Stimulated activated CD8-positive, alpha-beta memory T cell treated with anti-CD3 and anti-CD28 coated beads, Interleukin-4, amount 100 ng/mL, for 48 hours (primary cell): ENCODE results near the gene CDH6.

Experiments used
- DNase-seq: peaks from one replicate; pipeline ENCODE4 v3.0.0-alpha.2; 2020

Gene CDH6

GRCh38 chr5:31204958-31205357, 11.5 kb downstream of the CDH6 start:
- DNase-seq, result no peak

- DNase-seq, result no peak
Measured at GRCh38 chr5:31208043-31208442, 14.6 kb downstream of the CDH6 start.

DNA sequence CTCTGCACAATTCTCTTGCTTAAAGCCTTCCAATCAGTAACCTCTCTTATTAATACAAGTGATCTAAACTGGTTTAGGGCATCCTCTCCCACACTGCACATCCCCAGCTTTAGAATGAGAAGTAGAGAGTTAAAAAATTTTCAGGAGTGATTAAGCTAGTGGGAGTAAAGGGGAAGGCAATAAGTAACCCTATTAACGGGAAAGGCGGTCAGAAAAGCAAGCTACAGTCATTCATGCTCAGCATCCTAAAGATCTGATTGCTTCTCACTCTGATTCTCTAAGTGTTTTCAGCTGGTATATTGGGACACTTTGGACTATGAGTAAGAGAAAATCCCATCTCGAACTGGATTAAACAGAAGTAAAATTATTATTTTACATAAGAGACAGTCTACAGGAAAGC, 15.8 kb downstream of the CDH6 start:
- no peak for DNase-seq

DNA sequence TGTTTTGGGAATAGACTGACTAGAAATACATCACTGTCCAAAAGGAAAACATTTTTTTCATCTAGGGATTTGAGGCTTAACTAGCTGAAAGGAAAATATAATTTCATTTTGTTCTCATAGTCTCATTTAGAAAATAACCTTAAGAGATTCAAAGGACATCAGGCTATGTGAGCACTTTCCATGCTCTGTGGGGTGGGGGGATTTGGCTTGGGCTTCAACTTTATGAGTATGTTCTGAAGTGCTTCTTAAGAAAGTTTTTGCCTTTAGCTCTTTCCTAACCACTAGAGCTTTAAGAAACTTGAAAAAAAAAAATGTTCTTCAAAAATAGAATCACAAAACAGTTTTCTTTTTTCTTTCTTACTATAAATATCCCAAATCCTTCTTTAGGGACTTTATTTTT, 17.6 kb downstream of the CDH6 start:
- DNase-seq, result no peak

DNA sequence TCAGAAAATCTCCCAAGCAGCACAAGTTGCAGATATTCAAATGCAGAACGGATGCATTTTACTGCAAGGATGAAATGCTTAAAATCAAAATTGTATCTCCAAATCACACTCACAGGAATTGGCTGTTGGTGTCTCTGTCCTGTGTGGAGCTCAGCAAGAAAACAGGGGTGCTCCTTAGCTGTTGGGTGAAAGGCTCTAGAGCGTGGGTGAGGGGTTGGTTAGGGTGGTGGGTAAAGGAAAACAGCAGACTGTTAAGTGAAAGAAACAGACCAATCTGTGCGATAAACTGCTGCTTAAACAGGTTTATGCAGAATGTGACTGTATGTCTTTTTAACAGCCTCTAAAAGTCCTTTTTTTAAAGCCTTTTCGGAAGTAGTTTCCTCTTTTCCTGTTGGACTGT, 19.8 kb downstream of the CDH6 start:
- DNase-seq, result no peak

GRCh38 chr5:31213705-31214121, 20.2 kb downstream of the CDH6 start:
- no peak for DNase-seq

GRCh38 chr5:31214229-31214628, 20.7 kb downstream of the CDH6 start:
- DNase-seq, result no peak

- DNase-seq, result no peak
Measured at GRCh38 chr5:31215236-31215635, 21.8 kb downstream of the CDH6 start.

DNA sequence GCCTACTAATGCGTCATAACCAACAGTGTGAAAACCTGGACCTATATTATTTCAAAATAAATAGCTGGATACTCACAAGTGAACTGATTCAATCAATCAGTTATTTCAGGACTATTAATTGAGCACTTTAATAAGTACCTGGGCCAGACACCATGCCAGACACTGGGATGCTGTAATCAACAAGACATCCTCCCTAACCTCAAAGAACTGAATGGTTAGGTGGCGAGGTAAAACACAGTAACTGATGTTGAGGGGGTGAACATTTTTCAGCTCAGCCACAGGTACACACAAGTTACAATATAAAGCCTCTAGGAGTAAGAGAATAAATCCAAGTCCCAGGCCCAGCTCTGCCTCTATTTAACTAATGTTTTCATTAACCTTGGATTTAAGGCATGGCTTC, 24.0 kb downstream of the CDH6 start:
- no peak for DNase-seq

- DNase-seq, result no peak
Measured at GRCh38 chr5:31218978-31219377, 25.5 kb downstream of the CDH6 start.

- no peak for DNase-seq
Measured at GRCh38 chr5:31221001-31221400, 27.5 kb downstream of the CDH6 start.

DNA sequence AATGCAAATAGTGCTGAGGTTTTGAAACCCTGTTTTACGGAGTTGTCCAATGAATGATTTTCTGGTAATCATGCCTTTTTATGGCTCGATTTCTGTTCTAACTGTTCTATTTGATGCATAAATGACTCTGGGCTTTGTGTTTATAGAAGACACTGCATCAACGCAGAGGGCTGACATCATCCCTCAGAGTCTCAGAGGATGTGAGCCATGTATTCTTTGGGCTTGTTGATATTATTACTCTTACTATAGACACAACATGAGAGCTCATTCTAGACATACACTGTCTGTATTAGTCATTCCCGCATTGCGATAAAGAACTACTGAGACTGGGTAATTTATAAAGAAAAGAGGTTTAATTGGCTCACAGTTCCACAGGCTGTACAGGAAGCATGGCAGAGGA, 31.6 kb downstream of the CDH6 start:
- DNase-seq, result no peak

- no peak for DNase-seq
Measured at GRCh38 chr5:31225613-31226012, 32.1 kb downstream of the CDH6 start.

DNA sequence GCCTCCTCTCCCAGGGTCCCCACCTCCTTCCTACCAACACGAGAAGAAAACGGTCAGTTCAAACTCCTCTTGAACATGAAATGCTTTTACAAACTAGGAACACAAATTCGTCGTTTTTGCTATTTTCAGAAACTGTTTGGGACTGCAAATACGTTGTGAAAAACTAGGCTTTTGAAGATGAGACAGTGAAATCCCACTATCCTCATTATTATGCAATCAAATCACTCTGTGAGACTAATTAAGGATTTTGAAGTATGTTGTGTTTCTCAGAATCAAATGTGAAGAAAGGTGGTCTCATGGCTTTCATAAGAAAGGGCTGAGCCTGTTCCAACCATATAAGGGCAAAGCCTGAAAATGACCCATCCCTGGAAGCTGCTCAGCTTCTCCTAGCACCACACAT, 33.2 kb downstream of the CDH6 start:
- no peak for DNase-seq

GRCh38 chr5:31229266-31229665, 35.8 kb downstream of the CDH6 start:
- no peak for DNase-seq

- no peak for DNase-seq
Measured at GRCh38 chr5:31231177-31231838, 37.8 kb downstream of the CDH6 start.

DNA sequence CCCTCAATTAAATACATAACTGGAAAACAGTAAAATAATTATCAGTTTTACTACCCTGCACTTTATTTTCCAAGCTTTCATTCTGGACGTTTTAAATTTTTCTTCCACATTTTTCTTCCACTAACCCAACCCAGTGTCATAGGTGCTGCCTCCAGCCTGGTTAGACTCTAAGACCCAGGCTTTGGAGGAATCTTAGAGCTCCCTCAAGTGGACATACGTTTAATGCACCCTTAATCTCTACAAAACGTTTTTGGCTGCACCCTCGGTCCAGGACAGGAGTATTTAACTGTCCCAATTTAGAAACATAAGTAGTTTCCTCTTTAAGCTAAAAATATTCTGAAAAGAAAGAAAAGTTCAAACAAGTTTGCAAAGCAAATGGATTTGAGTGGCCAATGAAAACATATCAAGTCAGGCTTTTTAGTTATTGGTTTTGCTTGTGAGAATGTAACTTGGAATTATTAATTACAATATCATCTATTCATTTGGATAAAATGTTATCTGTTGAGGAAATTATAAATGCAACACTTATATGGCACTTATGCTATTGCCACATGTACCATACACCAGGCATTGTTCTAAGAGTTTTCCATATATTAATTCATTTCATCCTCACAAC, 38.9 kb downstream of the CDH6 start:
- DNase-seq, result no peak

- no peak for DNase-seq
Measured at GRCh38 chr5:31235381-31235780, 41.9 kb downstream of the CDH6 start.

- no peak for DNase-seq
Measured at GRCh38 chr5:31236339-31236738, 42.9 kb downstream of the CDH6 start.

DNA sequence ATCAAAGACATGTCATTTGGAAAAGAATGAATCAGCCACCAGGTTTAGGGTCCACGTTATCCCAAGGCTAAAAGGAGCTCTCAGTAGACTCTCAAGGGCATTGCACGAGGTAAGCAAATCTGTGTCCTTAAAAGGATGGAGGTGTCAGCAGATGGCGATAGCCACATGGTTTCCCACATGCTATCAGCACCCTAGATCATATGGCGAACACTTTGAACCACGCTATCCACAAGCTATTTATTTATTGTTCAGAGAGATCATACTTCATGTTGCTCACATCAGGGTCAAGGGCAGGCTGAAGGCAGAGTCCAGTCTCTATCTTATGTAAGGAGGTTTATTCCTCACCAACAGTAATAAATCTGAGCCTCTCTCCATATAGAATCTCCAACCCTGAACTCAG, 43.7 kb downstream of the CDH6 start:
- DNase-seq, result no peak

GRCh38 chr5:31238497-31238896, 45.0 kb downstream of the CDH6 start:
- no peak for DNase-seq

DNA sequence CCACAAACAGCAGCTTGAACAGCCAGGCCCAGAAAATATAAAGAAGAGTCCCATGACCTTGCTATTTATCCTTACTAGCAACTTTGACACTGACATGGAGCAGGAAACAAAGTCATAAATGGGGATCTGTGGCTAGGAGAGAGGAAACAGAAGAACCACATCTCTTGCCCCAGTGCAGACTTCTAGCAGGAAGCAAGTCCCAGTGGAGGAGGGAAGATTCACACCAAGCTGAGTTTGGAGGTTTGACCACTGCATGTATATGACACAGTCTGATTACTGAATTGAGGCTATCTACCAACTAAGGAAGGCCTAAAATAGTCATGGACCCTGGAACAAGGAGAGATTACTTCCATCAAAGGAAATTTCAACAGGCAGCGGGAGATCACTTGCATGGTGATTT, 51.4 kb downstream of the CDH6 start:
- no peak for DNase-seq

DNA sequence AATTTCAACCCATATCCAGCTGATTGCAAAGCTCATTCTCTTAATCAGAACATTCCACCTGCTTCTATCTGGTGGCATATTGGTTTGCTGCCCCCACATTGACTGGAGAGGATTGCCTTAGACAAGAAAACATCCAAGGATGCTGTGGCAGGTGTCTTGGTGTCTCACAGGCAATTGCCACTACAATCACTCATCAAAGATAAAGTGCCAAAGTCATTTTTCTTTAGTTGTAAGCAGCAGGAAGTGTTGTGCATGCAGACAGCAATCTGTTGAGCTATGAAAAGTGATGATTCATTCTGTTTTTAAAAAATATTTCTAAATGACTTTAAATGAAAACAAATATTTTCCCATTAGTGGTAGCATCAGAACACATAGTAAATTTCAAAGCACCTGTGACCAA, 53.9 kb downstream of the CDH6 start:
- no peak for DNase-seq

DNA sequence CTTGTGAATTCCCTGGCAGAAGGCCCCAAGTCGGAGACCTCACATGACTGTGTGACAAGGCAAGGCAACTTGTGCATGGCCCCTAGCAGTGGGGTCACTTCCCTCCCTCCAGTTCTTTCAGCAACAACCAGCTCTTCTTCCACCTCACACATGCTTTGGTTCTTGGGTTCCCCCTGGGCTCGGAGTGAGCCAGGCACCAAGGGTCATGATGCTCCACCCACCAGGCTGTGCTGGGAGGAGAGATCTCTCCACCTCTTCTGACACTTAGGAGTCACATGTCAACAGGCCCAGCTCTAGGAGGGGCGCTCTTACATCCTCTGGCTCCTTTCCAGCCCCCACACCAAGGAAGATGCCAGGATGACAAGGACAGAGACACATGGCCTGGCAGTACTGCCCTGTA, 56.7 kb downstream of the CDH6 start:
- no peak for DNase-seq

GRCh38 chr5:31251032-31251431, 57.5 kb downstream of the CDH6 start:
- DNase-seq, result no peak
